ENCODE results near the gene GTF2H4.
"Not testable (repeated sequence)": the region's sequence is repeated elsewhere in the genome, so short reads cannot be mapped to it uniquely, and the experiment has no call there.

The GTF2H4 gene

DNA sequence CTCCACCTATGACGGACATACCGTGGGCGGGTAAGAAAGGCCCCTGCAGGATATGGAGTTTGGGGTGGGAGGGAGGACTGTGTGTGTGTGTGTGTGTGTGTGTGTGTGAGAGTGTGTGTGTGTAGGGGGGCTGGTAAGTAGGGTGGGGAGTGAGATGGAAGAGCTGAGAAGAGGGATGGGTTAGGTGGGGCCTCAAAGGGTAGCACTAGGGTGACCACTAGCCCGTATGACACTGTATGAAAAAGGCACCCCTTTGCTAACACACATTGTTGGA lies 16.6 kb upstream of the GTF2H4 start:
- no peak for DNase-seq
- intact Hi-C loops (cut with DNase I), result no loop called here

DNA sequence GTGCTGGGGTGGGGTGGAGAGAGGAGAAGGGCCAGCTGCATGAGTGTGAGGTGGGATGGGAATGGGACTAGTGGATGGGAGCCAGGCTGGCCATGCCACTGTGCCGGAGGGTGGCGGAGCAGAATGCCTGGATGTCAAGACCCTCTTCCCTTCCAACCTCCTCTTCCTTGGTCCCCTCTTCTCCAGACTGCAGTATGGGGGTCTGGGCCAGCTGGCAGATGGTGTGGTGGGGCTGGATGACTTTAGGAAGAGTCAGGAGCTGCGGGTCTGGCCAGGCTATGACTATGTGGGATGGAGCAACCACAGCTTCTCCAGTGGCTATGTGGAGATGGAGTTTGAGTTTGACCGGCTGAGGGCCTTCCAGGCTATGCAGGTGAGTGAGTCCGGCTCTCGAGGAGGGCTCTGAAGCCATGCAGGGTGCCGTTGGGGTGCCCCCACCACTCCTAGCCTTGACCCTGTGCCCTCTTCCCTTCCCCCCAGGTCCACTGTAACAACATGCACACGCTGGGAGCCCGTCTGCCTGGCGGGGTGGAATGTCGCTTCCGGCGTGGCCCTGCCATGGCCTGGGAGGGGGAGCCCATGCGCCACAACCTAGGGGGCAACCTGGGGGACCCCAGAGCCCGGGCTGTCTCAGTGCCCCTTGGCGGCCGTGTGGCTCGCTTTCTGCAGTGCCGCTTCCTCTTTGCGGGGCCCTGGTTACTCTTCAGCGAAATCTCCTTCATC lies 16.0 kb upstream of the GTF2H4 start:
- intact Hi-C loops (cut with DNase I), result no loop called here
- DNase-seq, result no peak

DNA sequence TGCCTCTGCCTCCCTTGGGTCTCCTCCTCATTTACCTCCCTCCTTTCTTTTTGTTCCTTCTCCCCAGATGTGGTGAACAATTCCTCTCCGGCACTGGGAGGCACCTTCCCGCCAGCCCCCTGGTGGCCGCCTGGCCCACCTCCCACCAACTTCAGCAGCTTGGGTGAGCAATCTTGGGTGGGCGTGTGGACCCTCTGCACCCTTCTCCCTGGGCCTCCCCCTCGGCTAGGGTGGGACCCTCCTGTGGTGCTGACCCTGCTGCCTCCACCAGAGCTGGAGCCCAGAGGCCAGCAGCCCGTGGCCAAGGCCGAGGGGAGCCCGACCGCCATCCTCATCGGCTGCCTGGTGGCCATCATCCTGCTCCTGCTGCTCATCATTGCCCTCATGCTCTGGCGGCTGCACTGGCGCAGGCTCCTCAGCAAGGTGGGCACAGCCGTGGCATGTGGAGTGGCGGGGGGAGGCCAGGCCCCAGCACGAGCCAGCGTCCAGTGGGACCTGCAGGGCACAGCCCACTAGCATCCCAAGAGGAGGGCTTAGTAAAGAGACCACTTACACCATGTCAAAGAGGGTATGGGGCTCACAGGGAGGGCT lies 14.9 kb upstream of the GTF2H4 start:
- peak in 1 of 10 donors; percentile 69 for DNase-seq
- intact Hi-C loops (cut with DNase I), result no loop called here

DNA sequence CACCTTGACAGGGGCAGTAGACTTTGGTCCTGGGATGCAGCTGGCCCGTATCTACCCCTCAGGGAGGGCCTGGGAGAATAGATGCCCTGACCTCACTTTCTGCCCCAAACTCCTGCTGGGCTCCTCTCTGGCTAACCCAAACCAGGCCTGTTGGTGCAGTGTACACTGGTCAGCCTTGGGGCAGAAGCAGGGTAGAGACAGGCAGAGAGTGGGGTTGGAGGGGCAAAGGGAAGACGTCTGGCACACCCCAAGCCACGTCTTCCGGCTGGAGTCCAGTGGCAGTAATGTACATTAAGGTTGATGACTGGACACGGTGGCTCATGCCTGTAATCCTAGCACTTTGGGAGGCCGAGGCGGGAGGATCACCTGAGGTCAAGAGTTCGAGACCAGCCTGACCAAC lies 14.3 kb upstream of the GTF2H4 start:
- DNase-seq, result peak in 1 of 10 donors; percentile 10
- intact Hi-C loops (cut with DNase I), result no loop called here

DNA sequence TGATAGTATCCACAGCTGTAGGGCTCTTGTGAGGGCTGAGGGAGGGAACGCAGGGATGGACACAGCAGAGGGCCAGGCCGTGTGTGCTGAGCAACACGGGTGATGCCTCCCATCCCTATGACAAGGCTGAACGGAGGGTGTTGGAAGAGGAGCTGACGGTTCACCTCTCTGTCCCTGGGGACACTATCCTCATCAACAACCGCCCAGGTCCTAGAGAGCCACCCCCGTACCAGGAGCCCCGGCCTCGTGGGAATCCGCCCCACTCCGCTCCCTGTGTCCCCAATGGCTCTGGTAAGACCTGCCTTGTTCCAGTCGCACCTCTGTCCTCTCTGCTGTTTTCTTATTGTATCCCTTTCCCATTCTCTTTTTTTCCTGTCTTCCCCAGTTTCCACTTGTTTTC lies 13.6 kb upstream of the GTF2H4 start:
- no peak for DNase-seq
- intact Hi-C loops (cut with DNase I), result no loop called here

DNA sequence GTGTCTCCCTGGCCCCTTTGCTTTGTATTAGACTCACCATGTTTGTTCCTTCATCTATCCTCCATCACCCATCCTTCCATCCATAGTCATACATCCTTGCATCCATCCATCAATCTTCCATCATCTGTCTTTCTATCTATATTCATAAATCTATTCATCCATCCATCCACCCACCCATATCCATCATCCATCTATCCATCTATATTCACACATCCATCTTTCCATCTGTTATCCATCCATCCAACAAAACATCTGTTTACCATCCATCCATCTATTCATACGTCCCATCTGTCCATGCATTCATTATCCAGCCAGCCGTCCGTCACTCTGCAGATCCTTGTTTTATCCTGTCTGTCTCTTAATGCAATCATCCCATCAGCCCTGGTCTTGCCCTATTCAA lies 13.1 kb upstream of the GTF2H4 start:
- intact Hi-C loops (cut with DNase I), result no loop called here
- DNase-seq, result no peak

DNA sequence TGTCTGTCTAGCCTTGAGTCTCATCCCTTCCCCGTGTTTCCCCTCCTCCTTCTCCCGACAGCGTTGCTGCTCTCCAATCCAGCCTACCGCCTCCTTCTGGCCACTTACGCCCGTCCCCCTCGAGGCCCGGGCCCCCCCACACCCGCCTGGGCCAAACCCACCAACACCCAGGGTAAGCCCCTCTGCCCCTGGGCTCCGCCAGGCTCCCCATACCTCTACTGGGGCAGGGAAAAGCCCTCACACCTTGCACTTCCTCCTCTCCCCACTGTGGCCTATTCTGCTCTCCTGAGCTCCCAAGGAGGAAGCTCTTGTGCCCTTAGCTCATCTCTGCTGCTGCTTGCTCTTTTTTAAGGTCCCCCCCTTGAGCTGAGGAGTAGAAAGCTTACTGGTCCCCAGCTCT lies 12.7 kb upstream of the GTF2H4 start:
- DNase-seq, result no peak
- intact Hi-C loops (cut with DNase I), result no loop called here

DNA sequence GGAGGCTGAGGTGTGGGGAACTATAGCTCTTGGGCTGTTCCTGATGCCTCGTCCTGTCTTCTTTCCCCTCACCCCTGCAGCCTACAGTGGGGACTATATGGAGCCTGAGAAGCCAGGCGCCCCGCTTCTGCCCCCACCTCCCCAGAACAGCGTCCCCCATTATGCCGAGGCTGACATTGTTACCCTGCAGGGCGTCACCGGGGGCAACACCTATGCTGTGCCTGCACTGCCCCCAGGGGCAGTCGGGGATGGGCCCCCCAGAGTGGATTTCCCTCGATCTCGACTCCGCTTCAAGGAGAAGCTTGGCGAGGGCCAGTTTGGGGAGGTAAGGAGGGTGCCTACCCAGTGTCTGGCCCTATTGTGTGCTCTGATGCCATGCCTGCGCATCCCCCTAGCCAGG lies 11.5 kb upstream of the GTF2H4 start:
- intact Hi-C loops (cut with DNase I), result no loop called here
- DNase-seq, result peak in 1 of 10 donors; percentile 35

DNA sequence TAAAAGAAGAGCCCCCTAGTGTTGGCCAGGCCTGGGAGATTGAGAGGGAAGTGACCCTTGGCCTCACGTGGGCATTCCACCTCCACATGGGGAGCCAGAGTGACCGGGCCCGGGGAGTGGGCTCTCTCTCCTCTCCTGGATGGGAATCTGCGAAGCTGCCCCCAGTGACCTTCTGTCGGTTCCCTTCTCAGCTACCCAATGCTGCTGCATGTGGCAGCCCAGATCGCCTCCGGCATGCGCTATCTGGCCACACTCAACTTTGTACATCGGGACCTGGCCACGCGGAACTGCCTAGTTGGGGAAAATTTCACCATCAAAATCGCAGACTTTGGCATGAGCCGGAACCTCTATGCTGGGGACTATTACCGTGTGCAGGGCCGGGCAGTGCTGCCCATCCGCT lies 10.1 kb upstream of the GTF2H4 start:
- peak in 3 of 10 donors; percentile 56 to 66 (median 59) for DNase-seq
- intact Hi-C loops (cut with DNase I), result no loop called here

DNA sequence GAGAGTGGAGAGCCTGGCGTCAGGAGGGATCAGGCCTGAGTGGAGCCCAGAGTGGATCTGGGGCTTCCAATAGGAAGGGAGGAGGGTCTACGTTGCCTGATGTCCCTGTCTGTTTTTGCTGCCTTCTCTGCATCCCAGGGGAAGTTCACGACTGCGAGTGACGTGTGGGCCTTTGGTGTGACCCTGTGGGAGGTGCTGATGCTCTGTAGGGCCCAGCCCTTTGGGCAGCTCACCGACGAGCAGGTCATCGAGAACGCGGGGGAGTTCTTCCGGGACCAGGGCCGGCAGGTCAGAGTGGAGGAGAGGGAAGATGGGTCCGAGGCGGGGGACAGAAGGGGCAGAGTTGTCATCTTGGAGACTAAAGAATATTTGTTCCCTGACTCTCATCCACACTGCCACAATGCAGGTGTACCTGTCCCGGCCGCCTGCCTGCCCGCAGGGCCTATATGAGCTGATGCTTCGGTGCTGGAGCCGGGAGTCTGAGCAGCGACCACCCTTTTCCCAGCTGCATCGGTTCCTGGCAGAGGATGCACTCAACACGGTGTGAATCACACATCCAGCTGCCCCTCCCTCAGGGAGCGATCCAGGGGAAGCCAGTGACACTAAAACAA lies 9.2 kb upstream of the GTF2H4 start:
- peak in 3 of 10 donors; percentile 52 to 74 (median 65) for DNase-seq
- intact Hi-C loops (cut with DNase I), result no loop called here

DNA sequence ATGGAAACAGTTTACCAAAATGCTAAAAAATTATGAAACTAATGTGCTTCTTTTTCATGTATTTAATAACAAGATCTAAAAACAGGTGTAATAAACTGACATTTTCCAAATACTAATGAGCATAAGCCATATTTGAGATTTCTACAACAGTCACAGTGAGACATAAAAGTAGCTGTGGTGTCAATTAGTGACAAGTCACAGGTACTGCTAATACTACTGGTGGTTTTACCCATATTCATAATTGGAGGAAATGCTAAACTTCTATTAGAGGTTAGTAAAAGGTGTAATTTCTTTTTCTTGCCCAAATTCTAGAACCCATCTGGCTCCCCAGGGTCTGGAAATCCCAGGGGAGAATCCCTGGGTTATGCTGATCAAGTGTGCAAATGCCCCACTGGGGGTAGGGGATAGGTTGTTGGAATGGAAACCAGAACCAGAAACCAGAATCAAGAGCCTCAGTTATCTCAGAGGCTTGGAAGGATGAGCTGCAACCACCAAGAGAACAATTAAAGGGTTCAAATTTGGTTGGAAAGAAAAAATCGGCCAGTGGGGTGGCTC lies 7.1 kb upstream of the GTF2H4 start:
- intact Hi-C loops (cut with DNase I), result no loop called here
- DNase-seq, result peak in 1 of 10 donors; percentile 2

DNA sequence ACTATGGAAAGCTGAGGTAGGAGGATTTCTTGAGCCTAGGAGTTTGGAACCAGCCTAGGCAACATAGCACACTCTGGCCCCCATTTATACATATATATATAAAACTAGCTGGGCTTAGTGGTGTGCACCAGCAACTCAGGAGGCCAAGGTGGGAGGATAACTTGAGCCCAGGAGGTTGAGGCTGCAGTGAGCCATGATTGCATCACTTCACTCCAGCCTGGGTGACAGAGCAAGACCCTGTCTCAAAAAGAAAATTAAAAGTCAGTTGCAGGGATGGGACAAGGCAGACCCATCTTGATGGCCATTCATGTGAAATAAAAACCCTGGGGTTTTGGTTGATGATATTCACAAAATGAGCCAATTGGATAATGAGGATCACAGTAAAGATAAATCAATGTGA lies 6.6 kb upstream of the GTF2H4 start:
- peak in 2 of 10 donors; percentile 4 to 22 for DNase-seq
- intact Hi-C loops (cut with DNase I), result no loop called here

DNA sequence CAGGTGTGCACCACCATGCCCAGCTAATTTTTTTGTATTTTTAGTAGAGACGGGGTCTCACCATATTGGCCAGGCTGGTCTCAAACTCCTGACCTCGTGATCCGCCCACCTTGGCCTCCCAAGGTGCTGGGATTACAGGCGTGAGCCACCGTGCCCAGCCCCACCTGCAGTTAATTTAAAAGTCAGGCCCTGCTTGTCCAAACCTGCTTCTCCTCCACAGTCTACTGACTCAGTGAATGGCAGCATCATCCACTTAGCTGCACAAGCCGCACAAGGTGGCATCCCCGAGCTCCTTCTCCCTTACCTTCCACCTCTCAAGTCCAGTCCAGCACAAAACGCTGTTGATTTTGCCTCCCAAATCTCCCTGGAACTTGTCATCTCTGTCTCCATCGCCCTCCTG lies 5.8 kb upstream of the GTF2H4 start:
- DNase-seq, result peak in 3 of 10 donors; percentile 13 to 50 (median 40)
- intact Hi-C loops (cut with DNase I), result not testable (repeated sequence)

DNA sequence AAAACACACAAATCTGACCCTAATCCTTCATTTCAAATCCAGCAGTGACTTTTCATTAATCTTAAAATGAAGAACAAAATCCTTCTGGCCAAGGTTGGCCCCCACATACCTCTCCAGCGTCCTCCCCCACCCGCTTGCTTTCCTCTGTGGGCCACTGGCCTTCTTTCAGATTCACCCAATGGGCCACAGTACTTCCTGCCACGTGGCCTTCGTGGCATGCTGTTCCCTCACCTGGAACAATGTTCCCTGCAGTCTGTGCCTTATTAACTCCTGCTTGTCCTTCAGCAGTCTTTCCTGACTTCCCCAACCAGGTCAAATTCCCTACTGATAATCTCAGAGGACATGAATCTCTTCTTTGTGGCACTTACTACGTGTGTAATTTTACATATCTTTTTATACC lies 5.3 kb upstream of the GTF2H4 start:
- intact Hi-C loops (cut with DNase I), result no loop called here
- peak in 2 of 10 donors; percentile 5 to 24 for DNase-seq

DNA sequence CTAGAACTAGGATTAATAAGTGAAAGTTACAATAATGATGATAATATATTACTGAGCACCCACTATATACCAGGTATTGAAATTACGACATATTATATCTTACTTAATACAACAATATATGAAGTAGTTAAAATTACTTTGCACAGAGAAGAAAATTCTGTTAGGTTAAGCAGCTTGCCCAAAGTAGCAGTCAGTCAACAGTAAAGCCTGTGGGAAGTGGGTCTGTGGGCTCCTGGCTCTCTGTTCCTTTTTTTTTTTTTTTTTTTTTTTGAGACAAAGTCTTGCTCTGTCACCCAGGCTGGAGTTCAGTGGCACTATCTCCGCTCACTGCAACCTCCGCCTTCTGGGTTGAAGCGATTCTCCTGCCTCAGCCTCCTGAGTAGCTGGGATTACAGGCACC lies 4.8 kb upstream of the GTF2H4 start:
- intact Hi-C loops (cut with DNase I), result no loop called here
- peak in 1 of 10 donors; percentile 6 for DNase-seq

DNA sequence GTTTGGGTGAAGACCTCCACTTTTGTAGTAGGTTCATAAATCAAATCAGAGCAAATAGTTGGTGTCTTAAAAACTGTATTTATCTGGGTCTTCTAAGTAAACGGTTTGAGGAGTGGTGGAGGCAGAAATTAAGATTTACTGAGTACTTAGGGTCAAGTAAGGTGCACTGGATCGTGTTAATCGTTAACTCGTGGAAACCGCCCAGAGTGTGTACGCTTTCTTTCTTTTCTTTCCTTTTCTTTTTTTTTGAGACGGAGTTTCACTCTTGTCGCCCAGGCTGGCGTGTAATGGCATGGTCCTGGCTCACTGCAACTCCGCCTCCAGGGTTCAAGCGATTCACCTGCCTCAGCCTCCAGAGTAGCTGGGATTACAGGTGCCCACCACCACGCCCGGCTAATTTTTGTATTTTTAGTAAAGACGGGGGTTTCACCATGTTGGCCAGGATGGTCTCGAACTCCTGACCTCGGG lies 683 bp upstream of the GTF2H4 start:
- intact Hi-C loops (cut with DNase I); DNase-seq: not testable (repeated sequence)

DNA sequence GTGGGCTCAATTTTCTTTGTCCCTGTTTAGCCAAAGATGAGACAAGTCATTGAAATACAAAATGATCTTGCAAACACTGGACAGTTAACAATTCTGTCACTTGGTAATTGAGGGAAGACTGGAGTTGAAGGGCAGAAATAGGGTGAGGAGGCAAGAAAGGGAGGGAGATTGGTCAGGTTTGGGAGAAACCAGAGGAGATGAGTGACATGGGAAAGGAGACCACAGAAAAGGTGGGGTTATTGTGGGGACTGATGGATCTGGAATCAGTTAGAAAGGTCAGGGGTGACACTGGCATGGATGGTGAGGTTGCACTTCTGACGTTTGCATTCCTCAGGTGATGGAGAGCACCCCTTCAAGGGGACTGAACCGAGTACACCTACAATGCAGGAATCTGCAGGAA lies 693 bp downstream of the GTF2H4 start:
- no peak for DNase-seq
- intact Hi-C loops (cut with DNase I), result loop anchor here (2.0 kb wide), 1 partner anchor 22 kb away; no protein-coding TSS in a partner anchor

DNA sequence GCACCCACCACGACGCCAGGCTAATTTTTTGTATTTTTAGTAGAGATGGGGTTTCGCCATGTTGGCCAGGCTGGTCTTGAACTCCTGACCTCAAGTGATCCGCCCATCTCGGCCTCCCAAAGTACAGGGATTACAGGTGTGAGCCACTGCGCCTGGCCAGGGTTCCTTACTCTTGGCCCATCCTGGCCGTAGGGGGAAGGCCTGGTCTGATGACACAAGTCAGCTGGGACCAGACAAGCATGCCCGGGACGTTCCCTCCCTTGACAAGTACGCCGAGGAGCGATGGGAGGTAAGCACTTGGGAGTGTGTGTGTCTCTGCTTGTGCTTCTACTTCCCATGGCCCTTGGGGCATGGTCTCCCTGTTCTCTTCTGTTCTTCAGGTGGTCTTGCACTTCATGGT lies 2.5 kb downstream of the GTF2H4 start:
- peak in 1 of 10 donors; percentile 65 for DNase-seq
- intact Hi-C loops (cut with DNase I), result not testable (repeated sequence)

DNA sequence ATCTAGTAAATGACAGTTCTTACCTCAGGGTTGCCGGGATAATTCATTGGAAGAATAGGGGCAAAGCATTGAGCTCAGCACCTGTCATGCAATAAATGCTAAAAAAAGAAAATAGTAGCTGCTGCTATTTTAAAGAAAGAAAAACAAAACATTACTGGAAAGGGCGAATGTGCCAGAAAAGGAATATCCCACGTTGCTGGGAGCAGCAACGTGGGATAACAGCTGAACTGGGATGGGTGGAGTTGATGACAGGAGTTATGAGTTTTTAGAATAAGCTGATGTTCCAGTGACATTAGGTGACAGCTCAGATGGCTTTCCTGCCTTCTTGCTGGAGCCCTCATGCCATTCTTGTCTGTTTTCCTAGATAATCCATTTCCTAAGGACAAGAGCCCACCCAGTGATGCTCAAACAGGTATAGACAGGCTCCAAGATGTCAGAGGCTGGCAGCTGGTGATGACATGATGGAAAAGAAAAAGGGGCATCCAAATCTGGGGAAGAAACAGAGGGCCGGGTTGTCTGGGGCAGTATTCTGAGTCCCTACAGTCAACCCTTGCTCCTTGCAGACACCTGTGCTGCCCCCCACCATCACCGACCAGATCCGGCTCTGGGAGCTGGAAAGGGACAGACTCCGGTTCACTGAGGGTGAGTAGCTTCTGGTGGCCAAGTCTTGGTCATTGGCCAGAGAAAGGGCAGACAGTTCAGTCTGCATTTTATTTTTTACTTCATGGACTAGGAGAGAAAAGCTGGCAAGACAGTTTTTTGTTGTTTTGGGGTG lies 4.9 kb downstream of the GTF2H4 start:
- peak in 2 of 10 donors; percentile 39 to 55 for DNase-seq
- intact Hi-C loops (cut with DNase I), result no loop called here

DNA sequence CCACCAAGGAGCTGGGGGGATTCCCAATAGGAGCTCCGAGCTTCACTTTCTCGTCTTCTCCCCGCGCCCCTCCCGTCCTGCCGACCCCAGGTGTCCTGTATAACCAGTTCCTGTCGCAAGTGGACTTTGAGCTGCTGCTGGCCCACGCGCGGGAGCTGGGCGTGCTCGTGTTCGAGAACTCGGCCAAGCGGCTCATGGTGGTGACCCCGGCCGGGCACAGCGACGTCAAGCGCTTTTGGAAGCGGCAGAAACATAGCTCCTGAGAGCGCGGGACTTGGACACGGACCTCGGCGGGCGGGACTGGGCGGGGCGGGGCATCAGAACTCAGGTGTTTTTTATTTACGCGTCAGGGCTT lies 5.7 kb downstream of the GTF2H4 start:
- DNase-seq, result peak in 2 of 10 donors; percentile 14 to 38
- intact Hi-C loops (cut with DNase I), result loop anchor here (1.0 to 2.0 kb wide), 3 partner anchors 29 to 157 kb away; partner anchors contain the start of gene DDR1
